HEK293 (cell line): Measurements from ENCODE around the gene PIK3CD.

Experiments
- CTCF ChIA-PET: fragments of 350-600 bp; formaldehyde crosslinking; extraction: SDS; loops from one replicate; lab custom pipeline; 2021; ENCODE audit warnings: antibody characterized with exemption; lab: Yijun Ruan, JAX
- POLR2A ChIA-PET: fragments of 300-600 bp; formaldehyde crosslinking; extraction: SDS; loops from one replicate; lab custom pipeline; 2020; ENCODE audit warnings: antibody characterized with exemption, inconsistent platforms; lab: Yijun Ruan, JAX
- H3K27ac ChIP-seq: fragments of 200-500 bp; sonication (Bioruptor generic); 2 replicates; pipeline ENCODE4 v1.5.1; 2014; ENCODE audit warnings: low read depth, low read length, control low read depth, inconsistent platforms; ENCODE audit errors: extremely low read depth
- H3K36me3 ChIP-seq, 2 experiments: fragments of 200-500 bp in 1 of 2; sonication (Bioruptor generic) in 1 of 2; 1 replicate in 1 of 2; 2 replicates in 1 of 2; pipeline ENCODE4 v1.5.1; 2014 to 2017; ENCODE audit warnings: inconsistent platforms in 2 of 2, low read length in 2 of 2; ENCODE audit not compliant: control insufficient read depth in 2 of 2, insufficient read depth in 1 of 2
- H3K4me1 ChIP-seq: fragments of 200-500 bp; sonication (Bioruptor generic); 2 replicates; pipeline ENCODE4 v1.5.1; 2014; ENCODE audit warnings: mild to moderate bottlenecking, low read length, inconsistent platforms; ENCODE audit not compliant: control insufficient read depth, insufficient read depth
- H3K4me3 ChIP-seq: 2 replicates; pipeline ENCODE4 v1.5.1; 2011; ENCODE audit warnings: low read depth, mild to moderate bottlenecking, control low read depth, low read length, moderate library complexity
- H3K9me3 ChIP-seq: fragments of 200-500 bp; sonication (Bioruptor generic); 2 replicates; pipeline ENCODE4 v1.5.1; 2014; ENCODE audit warnings: low read depth, low read length, inconsistent platforms; ENCODE audit not compliant: control insufficient read depth, insufficient read depth
- AEBP2 ChIP-seq: fragments of 450-650 bp; formaldehyde crosslinking; IDR thresholded peaks from 2 replicates; pipeline ENCODE4 v1.5.1; 2016; ENCODE audit warnings: missing biosample characterization, missing genetic modification characterization, borderline replicate concordance
- GLIS1 ChIP-seq: fragments of 450-650 bp; formaldehyde crosslinking; IDR thresholded peaks from 2 replicates; pipeline ENCODE4 v1.5.1; 2016; ENCODE audit warnings: missing biosample characterization, missing genetic modification characterization
- GLIS2 ChIP-seq: fragments of 450-650 bp; formaldehyde crosslinking; IDR thresholded peaks from 2 replicates; pipeline ENCODE4 v1.5.1; 2016; ENCODE audit warnings: missing biosample characterization, missing genetic modification characterization
- KLF10 ChIP-seq: fragments of 450-650 bp; IDR thresholded peaks from 2 replicates; pipeline ENCODE4 v1.5.1; 2018; ENCODE audit warnings: missing biosample characterization, mild to moderate bottlenecking, missing genetic modification characterization
- KLF17 ChIP-seq: fragments of 450-650 bp; formaldehyde crosslinking; IDR thresholded peaks from 2 replicates; pipeline ENCODE4 v1.5.1; 2016; ENCODE audit warnings: missing biosample characterization, missing genetic modification characterization
- SP7 ChIP-seq: fragments of 450-650 bp; formaldehyde crosslinking; IDR thresholded peaks from 2 replicates; pipeline ENCODE4 v1.5.1; 2016; ENCODE audit warnings: missing biosample characterization, missing genetic modification characterization
- ZBTB11 ChIP-seq: fragments of 450-650 bp; formaldehyde crosslinking; conservative IDR thresholded peaks from 2 replicates; pipeline ENCODE4 v1.5.1; 2016; ENCODE audit warnings: low read depth, missing biosample characterization, missing genetic modification characterization
- ZBTB26 ChIP-seq: fragments of 450-650 bp; formaldehyde crosslinking; optimal IDR thresholded peaks from 2 replicates; pipeline ENCODE3; 2016; ENCODE audit warnings: missing biosample characterization, mild to moderate bottlenecking, missing genetic modification characterization
- ZBTB48 ChIP-seq: fragments of 450-650 bp; formaldehyde crosslinking; IDR thresholded peaks from 2 replicates; pipeline ENCODE4 v1.5.1; 2016; ENCODE audit warnings: missing biosample characterization, missing genetic modification characterization
- ZFP69B ChIP-seq: fragments of 450-650 bp; formaldehyde crosslinking; IDR thresholded peaks from 2 replicates; pipeline ENCODE4 v1.5.1; 2016; ENCODE audit warnings: missing biosample characterization, missing genetic modification characterization
- ZNF132 ChIP-seq: fragments of 450-650 bp; formaldehyde crosslinking; IDR thresholded peaks from 2 replicates; pipeline ENCODE4 v1.5.1; 2017; ENCODE audit warnings: missing biosample characterization, missing genetic modification characterization, borderline replicate concordance
- ZNF2 ChIP-seq: fragments of 450-650 bp; formaldehyde crosslinking; IDR thresholded peaks from 2 replicates; pipeline ENCODE4 v1.5.1; 2016; ENCODE audit warnings: missing biosample characterization, missing genetic modification characterization
- ZNF202 ChIP-seq: fragments of 450-650 bp; formaldehyde crosslinking; IDR thresholded peaks from 2 replicates; pipeline ENCODE4 v1.5.1; 2016; ENCODE audit warnings: missing biosample characterization, missing genetic modification characterization, borderline replicate concordance
- ZNF324 ChIP-seq: fragments of 450-650 bp; formaldehyde crosslinking; IDR thresholded peaks from 2 replicates; pipeline ENCODE4 v1.5.1; 2016; ENCODE audit warnings: missing biosample characterization, missing genetic modification characterization
- ZNF37A ChIP-seq: fragments of 450-650 bp; IDR thresholded peaks from 2 replicates; pipeline ENCODE4 v1.5.1; 2018; ENCODE audit warnings: missing biosample characterization, missing genetic modification characterization
- ZNF423 ChIP-seq: fragments of 450-650 bp; formaldehyde crosslinking; IDR thresholded peaks from 2 replicates; pipeline ENCODE4 v1.5.1; 2016; ENCODE audit warnings: missing biosample characterization, missing genetic modification characterization
- ZNF449 ChIP-seq: fragments of 450-650 bp; formaldehyde crosslinking; IDR thresholded peaks from 2 replicates; pipeline ENCODE4 v1.5.1; 2017; ENCODE audit warnings: missing biosample characterization, mild to moderate bottlenecking, missing genetic modification characterization, moderate library complexity
- ZNF510 ChIP-seq: fragments of 450-650 bp; formaldehyde crosslinking; IDR thresholded peaks from 2 replicates; pipeline ENCODE4 v1.5.1; 2018; ENCODE audit warnings: mild to moderate bottlenecking, missing genetic modification characterization, missing biosample characterization; ENCODE audit not compliant: insufficient replicate concordance
- ZNF513 ChIP-seq: fragments of 450-650 bp; IDR thresholded peaks from 2 replicates; pipeline ENCODE4 v1.5.1; 2018; ENCODE audit warnings: missing biosample characterization, missing genetic modification characterization
- ZNF555 ChIP-seq: fragments of 450-650 bp; formaldehyde crosslinking; conservative IDR thresholded peaks from 2 replicates; pipeline ENCODE4 v1.5.1; 2017; ENCODE audit warnings: missing biosample characterization, mild to moderate bottlenecking, missing genetic modification characterization, inconsistent platforms
- ZNF561 ChIP-seq: fragments of 450-650 bp; IDR thresholded peaks from 2 replicates; pipeline ENCODE4 v1.5.1; 2018; ENCODE audit warnings: missing biosample characterization, missing genetic modification characterization, borderline replicate concordance
- ZNF645 ChIP-seq: fragments of 450-650 bp; formaldehyde crosslinking; IDR thresholded peaks from 2 replicates; pipeline ENCODE4; 2016; ENCODE audit warnings: missing biosample characterization, missing genetic modification characterization
- ZNF701 ChIP-seq: fragments of 450-650 bp; formaldehyde crosslinking; IDR thresholded peaks from 2 replicates; pipeline ENCODE4 v1.5.1; 2016; ENCODE audit warnings: missing biosample characterization, missing genetic modification characterization

PIK3CD gene

GRCh38 chr1:9689011-9689706, 37.6 kb downstream of the PIK3CD start:
- H3K4me3 ChIP-seq, result peak overlapping the region; percentile 45
- no peak overlapping the region; the same call in 1 of the 2 replicates for H3K27ac ChIP-seq
- H3K9me3 ChIP-seq, result no peaks in the 10 kb centered on the region
- no peaks in the 10 kb centered on the region for H3K4me1 ChIP-seq
- ChIA-PET CTCF (no interaction called here), POLR2A (no interaction called here)
- H3K36me3 ChIP-seq, result no peaks in the 10 kb centered on the region
- TF ChIP-seq GLIS2 (tag by site-specific recombination) (peak; percentile 69), ZBTB26 (peak; percentile 74), ZNF2 (tag by site-specific recombination) (peak; percentile 57; the same call in 1 of the 2 replicates), ZNF324 (tag by site-specific recombination) (0 out of 2 replicates have a peak, but pooled peaks have one; percentile 56), ZBTB11 (tag by site-specific recombination) (no peak), ZNF645 (tag by site-specific recombination) (no peak), ZNF561 (tag by site-specific recombination) (peak; percentile 53; the same call in 1 of the 2 replicates), ZNF37A (tag by site-specific recombination) (no peak), GLIS1 (peak; percentile 90), KLF17 (tag by site-specific recombination) (peak; percentile 66; the same call in 1 of the 2 replicates), AEBP2 (tag by site-specific recombination) (no peak), ZNF701 (tag by site-specific recombination) (no peak), KLF10 (tag by site-specific recombination) (peak; percentile 28; the same call in 1 of the 2 replicates), ZBTB48 (tag by site-specific recombination) (peak; percentile 99), ZNF202 (tag by site-specific recombination) (no peak), ZNF510 (no peak), ZNF555 (no peak), ZNF132 (tag by site-specific recombination) (no peak), SP7 (peak; percentile 70), ZNF449 (tag by site-specific recombination) (0 out of 2 replicates have a peak, but pooled peaks have one; percentile 14), ZFP69B (tag by site-specific recombination) (peak; percentile 42; the same call in 1 of the 2 replicates), ZNF423 (tag by site-specific recombination) (peak; percentile 61; the same call in 1 of the 2 replicates), ZNF513 (tag by site-specific recombination) (no peak)
